ENCODE results near the gene CASQ1.

CASQ1 gene

DNA sequence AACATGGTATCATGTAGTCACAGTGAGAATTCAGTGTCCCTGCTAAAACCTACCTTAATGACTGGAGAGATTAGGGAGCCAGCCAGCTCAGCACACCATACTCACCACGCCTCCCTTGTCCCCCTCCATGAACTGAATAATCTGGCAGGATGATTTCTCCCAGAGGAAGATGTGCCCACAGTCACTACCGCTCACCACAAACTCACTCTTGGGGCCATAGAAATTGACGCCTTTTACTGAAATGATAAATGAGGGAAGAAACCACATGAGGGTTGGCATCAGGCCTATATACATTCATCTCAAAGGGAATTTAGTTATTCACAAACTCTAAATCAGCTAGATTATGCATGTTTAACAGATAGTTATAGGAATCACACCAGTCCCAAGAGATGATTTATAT, 32.2 kb downstream of the CASQ1 start:
- no peak for DNase-seq

DNA sequence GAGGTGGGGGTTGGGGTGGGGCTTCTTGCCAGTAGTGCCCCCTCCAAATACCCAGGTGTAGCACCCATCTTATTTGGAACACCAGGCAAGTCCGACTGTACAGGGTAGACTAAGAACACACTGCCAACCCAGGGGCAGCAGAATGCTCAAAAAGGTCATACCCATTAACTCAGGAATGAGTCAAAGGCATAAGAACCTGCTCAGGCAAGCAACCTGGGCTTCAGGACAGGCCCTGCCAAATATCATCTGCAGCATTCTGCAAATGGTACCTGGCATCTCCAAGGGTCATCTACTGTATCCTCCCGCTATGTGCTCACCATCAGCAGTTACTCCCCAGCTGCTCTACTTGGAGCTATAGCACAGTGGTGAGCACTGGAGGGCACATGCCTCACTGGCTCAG, 34.2 kb downstream of the CASQ1 start:
- no peak for DNase-seq

DNA sequence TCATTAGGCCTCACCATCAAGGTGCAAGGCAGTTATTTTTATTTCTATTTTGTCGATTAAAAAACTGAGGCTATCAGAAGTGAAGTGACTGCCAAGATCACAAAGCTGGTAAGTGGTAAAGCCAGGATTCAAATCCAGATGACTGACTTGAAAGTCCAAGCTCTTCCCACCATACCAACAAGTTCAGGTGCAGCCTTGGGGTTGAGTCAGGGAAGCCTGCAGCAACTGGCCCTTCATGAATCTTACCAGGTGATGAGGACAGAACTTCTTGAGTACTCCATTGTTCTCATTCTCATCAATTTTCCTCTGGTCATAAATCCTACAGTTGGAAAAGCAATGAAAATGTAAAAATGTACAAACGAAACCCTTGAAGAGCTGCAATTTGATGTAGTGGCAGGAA, 35.0 kb downstream of the CASQ1 start:
- DNase-seq, result no peak

DNA sequence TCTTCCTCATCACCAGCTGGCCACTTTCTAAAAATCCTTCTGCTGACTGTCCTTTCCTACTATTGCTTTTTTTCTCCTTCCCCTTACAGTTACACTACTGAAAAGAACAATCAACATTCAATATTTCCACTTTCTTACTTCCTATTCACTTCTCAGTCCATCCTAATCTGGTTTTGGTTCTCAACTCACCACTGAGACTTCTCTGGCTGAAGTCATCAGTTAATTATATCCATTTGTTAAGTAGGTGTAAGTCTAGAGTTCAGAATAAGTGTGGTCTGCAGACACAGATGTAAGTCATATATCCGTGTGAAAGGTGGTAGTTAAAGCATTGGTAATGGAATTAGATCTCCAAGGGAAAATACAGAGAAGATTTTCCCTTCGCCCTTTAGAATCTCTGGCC, 36.2 kb downstream of the CASQ1 start:
- no peak for DNase-seq

DNA sequence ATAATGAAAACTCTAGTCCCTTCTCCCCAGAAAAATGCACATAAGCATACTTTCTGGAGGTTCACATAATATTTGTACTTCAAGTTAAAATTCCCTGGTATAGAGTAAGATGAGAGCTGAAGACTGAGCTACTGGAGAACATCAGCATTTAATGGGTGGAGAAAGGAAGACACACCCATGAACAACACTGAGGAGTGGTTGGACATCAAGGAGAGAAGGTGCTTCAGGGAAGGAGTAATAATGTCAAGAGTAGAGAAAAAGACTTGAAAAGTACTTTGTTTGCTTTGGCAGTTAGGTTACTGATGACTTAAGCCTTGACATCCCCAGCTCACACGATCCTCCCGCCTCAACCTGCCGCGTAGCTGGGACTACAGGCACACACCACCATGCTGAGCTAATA, 36.7 kb downstream of the CASQ1 start:
- no peak for DNase-seq

GRCh38 chr1:160227561-160227960, 37.2 kb downstream of the CASQ1 start:
- DNase-seq, result no peak

DNA sequence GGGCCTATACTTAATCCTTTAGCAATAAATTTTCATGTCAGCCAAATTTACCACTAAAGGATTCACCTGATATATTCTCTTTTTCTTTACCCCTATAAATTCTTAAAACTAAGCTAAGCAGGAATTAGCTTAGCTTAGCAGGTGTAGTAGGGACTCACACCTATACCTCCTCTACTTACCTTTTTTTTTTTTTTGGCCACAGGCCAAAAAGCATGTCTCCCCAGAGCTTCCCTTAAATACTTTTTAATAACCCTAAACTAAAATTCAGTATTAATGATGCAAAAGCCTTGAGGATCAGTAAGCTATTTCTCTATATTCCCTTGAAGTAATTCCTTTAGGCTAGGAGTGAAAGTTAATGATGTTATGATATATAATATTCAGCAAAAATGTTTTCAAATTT, 38.1 kb downstream of the CASQ1 start:
- no peak for DNase-seq

- DNase-seq, result no peak
Observed at GRCh38 chr1:160232911-160233310, 42.5 kb downstream of the CASQ1 start.

DNA sequence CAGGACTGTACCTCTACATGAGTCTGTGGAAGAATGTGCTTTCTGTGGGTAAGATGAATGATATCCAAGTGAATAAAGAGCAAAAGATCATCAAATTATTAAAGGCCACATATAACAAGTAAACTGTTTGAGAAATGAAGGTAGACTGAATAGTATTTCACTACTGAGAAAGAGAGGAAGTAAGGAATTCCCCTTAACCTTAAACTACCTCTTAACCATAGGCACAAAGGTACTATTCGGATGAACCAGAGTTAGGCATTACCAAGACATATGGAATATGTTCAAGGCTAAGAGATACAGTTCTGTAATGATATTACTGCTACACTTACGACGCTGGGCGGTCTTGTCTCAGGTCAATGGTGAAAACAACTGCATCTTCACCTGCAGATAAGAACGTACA, 46.4 kb downstream of the CASQ1 start:
- no peak for DNase-seq

DNA sequence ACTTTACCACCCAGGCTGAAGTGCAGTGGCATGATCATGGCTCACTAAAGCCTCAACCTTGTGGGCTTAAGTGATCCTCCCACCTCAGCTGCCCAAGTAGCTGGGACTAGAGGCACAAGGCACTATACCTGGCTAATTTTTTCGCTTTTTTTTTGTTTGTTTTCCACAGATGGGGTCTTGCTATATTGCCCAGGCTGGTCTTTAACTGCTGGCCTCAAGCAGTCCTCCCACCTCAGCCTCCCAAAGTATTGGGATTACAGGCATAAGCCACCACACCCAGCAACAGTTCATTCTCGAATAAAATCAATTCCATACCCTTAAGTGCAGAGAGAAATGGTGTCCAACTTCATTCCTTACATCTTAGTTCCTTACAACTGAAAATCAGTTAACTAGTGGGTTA, 47.2 kb downstream of the CASQ1 start:
- DNase-seq, result no peak

DNA sequence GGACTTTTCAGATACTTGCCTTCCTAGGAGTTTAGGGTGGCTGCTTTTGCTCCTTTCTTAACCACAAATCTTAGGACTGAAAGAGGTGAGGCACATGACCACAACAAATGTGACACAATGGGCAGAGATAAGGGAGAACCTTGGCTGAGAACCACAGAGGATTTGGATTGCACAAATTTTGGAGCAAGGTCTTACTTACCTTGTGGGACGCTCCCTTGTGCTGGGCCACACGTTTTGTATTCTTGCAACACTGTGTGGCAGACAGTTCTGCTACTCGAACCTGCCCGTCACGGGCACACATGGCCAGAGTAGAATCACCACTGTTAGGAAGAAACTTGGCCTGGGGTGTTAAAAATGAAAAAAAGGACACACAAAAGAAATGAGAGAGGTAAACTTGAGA, 48.0 kb downstream of the CASQ1 start:
- DNase-seq, result no peak

DNA sequence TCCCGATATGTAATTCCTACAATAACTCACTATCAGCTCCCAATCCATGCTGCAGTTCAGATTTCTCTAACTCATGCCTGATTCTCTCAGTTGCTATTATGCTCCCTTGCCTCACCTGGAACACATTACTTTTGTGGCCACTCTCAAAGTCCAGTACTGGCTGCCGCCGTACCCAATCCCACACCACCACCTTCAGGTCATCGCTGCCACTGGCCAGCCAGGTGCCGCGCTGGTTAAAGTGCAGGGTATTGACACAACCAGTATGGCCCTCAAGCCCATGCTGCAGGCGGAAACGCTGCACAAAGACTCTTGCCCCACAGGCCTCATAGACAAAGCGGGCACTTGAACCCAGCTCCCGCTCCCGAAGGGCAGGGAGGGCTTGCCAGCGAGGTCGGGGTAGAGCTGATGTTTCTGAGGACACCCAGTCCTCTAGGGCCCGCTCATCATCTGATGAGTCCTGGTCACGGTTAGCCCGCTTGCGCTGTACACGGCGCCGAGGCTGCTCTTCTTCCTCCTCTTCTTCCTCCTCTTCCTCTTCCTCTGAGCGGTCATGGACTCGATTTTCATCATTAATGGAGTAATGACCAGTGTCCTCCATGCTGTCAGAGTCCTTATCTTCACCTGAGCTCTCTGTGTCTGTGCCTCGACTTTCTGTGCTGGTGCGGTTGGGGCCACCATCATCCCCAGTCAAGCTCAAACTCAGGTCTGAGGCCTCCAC, 49.4 kb downstream of the CASQ1 start:
- DNase-seq, result no peak

DNA sequence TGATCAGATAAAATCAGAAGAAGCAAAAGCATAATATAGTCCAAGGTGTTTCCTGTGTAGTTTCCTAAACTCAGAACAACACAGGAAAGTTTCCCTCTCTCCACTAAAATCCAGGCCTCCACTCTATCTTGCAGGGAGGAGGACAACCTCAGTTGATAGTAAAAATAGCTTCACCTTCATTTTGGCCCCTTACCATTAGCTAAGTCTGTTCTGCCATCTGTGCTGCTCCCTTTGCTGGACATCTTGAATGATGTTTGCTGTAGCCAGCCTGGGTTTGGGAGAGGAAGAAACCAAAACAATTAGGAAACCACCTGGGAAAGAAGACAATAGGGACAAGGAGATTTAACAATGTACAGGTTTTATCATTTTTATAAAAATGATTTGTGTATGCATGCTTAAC, 53.4 kb downstream of the CASQ1 start:
- no peak for DNase-seq

- DNase-seq, result no peak
Observed at GRCh38 chr1:160244209-160244608, 53.8 kb downstream of the CASQ1 start.

GRCh38 chr1:160245434-160245833, 55.1 kb downstream of the CASQ1 start:
- no peak for DNase-seq

DNA sequence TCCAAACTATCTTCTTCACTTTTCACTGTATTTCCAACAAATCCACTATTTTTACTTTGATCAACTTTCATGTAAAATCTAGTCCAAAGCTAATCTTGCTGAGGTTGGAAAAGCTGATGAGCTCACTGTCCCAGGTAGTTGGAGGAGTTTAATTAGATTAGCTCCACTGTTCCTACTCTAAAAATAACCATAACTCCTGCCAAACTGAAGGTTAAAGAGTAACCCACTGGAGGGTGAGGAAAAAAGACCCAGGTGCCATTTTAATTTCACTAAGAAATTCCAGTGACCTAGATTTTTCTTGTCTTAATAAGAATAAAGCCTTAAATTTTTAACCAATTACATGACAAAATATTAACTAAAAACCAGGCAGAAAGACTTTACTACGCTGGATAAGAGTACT, 56.7 kb downstream of the CASQ1 start:
- DNase-seq, result no peak

- DNase-seq, result no peak
Observed at GRCh38 chr1:160251011-160251410, 60.6 kb downstream of the CASQ1 start.
